GM12874 (cell line): ENCODE results near the gene KCP.

Source experiments
- TF ChIP-seq, protein P1 (sequence below): IDR thresholded peaks from 2 replicates; pipeline ENCODE4 v1.5.1; 2011; ENCODE audit warnings: low read depth, mild to moderate bottlenecking, control low read depth, low read length, moderate library complexity; ENCODE audit not compliant: insufficient read depth

Gene KCP

DNA sequence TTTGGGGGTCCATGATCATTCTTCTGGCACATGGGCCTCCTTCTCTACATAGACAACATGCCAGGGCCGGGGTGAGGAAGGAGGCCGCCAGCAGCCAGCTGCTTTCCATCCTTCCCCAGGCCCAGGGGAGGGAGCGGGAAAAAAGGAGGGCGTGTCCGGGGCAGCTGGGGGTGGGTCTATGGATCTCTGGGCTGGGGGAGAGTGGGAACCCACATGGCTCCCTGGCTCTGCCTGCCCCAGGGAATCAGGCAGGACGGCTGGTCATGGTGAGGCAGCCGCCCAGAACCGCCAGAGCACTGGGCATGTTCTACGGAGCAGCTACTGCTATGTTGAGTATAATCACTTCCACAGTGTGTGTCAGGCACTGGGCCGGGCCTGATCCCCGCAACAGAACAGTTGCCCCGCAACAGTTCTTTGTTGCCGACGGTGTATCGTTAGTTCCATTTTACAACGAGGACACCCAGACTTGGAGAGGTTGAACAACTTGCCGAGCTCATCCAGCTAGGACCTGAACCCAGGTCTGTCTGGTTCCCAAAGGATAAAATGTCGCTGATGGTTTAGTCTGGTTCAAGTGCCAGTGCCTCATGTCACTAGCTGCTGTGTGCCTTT, 20.8 kb upstream of the KCP start:
- TF ChIP-seq, protein P1, sequence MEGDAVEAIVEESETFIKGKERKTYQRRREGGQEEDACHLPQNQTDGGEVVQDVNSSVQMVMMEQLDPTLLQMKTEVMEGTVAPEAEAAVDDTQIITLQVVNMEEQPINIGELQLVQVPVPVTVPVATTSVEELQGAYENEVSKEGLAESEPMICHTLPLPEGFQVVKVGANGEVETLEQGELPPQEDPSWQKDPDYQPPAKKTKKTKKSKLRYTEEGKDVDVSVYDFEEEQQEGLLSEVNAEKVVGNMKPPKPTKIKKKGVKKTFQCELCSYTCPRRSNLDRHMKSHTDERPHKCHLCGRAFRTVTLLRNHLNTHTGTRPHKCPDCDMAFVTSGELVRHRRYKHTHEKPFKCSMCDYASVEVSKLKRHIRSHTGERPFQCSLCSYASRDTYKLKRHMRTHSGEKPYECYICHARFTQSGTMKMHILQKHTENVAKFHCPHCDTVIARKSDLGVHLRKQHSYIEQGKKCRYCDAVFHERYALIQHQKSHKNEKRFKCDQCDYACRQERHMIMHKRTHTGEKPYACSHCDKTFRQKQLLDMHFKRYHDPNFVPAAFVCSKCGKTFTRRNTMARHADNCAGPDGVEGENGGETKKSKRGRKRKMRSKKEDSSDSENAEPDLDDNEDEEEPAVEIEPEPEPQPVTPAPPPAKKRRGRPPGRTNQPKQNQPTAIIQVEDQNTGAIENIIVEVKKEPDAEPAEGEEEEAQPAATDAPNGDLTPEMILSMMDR, result no peak

- TF ChIP-seq, protein P1, result no peak
Observed at GRCh38 chr7:128928882-128929788, 18.6 kb upstream of the KCP start.

DNA sequence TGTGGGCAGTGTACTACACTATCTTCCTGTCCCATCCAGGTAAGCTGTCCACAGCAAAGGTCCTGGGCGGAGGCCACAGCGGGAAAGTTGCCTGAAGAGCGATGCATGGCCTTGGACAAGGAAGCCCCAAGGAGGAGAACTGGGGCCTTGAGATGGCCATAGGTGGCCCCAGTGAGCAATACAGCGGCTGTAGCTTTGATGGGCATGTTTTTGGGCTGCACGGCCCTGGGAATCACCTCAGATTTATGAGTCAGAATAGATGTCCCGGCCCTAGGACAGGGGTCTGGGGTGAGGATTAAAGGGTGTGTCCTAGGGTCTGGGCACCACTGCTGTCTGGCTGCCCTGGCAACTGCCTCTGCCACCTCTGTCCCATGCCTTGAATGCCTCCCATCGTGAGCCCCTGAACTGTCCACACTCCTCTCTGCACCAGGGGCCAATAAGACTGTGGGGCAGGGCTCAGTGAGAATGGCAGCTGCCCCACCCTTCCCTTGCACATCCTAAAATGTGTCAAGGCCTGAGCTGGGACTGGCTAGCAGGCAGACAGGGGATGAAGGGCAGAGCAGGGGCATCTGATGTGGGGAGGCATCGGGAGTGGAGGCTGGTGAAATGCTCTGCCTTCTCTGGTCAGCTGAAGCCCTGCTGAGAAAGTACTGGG, 17.8 kb upstream of the KCP start:
- TF ChIP-seq, protein P1, result no peak

- TF ChIP-seq, protein P1, result no peak
Observed at GRCh38 chr7:128924707-128925588, 14.4 kb upstream of the KCP start.

GRCh38 chr7:128923411-128923800, 12.9 kb upstream of the KCP start:
- TF ChIP-seq, protein P1, result no peak

GRCh38 chr7:128922496-128923410, 12.2 kb upstream of the KCP start:
- TF ChIP-seq, protein P1, result no peak
